ACC112 (cell line): Measurements from ENCODE around the gene LRRC75B.

ENCODE experiments used
- H2AFZ ChIP-seq: fragments of 200-600 bp; sonication (generic); one replicate; pipeline ENCODE4 v1.6.0; 2017; ENCODE audit warnings: antibody characterized with exemption, low read length; ENCODE audit not compliant: unreplicated experiment
- H3K27ac ChIP-seq: fragments of 200-600 bp; sonication (generic); 2 replicates; pipeline ENCODE4 v1.5.1; 2014; ENCODE audit warnings: low read depth, mild to moderate bottlenecking, antibody characterized with exemption, low read length, moderate library complexity
- H3K27me3 ChIP-seq: fragments of 200-600 bp; sonication (generic); 2 replicates; pipeline ENCODE4 v1.6.1; 2014; ENCODE audit warnings: mild to moderate bottlenecking, antibody characterized with exemption, low read length, moderate library complexity, mixed read lengths; ENCODE audit not compliant: insufficient read depth
- H3K36me3 ChIP-seq: fragments of 200-600 bp; sonication (generic); 2 replicates; pipeline ENCODE4 v1.6.1; 2016; ENCODE audit warnings: mild to moderate bottlenecking, antibody characterized with exemption, low read length, moderate library complexity, mixed read lengths; ENCODE audit not compliant: insufficient read depth
- H3K4me1 ChIP-seq: fragments of 200-600 bp; sonication (generic); one replicate; pipeline ENCODE4 v1.6.1; 2016; ENCODE audit warnings: low read length, mixed read lengths; ENCODE audit not compliant: insufficient read depth, unreplicated experiment, control insufficient read depth
- H3K4me3 ChIP-seq: fragments of 200-600 bp; sonication (generic); 2 replicates; pipeline ENCODE4 v1.5.1; 2014; ENCODE audit warnings: mild to moderate bottlenecking, low read depth, low read length
- H3K79me2 ChIP-seq: fragments of 200-600 bp; sonication (generic); one replicate; pipeline ENCODE4 v1.6.0; 2016; ENCODE audit warnings: low read length; ENCODE audit not compliant: control insufficient read depth, unreplicated experiment, insufficient read depth

Gene LRRC75B

GRCh38 chr22:24550902-24551435, 41.9 kb downstream of the LRRC75B start:
- H2AFZ ChIP-seq, result no peak overlapping the region
- no peaks in the 10 kb centered on the region for H3K27me3 ChIP-seq
- H3K27ac ChIP-seq, result no peak overlapping the region
- no peak overlapping the region for H3K4me3 ChIP-seq
- H3K36me3 ChIP-seq, result no peaks in the 10 kb centered on the region
- H3K79me2 ChIP-seq, result peaks cover 56% of the 10 kb centered on the region
- peaks cover 21% of the 10 kb centered on the region for H3K4me1 ChIP-seq

- Histone ChIP-seq H3K27ac (no peak overlapping the region; the same call in 1 of the 2 replicates), H3K36me3 (no peaks in the 10 kb centered on the region), H3K4me3 (no peak overlapping the region), H3K4me1 (peaks cover 24% of the 10 kb centered on the region), H2AFZ (no peak overlapping the region), H3K27me3 (no peaks in the 10 kb centered on the region), H3K79me2 (peaks cover 54% of the 10 kb centered on the region)
Observed at GRCh38 chr22:24550028-24550901, 42.6 kb downstream of the LRRC75B start.

- Histone ChIP-seq H3K27me3 (no peaks in the 10 kb centered on the region), H3K4me1 (peaks cover 30% of the 10 kb centered on the region), H3K79me2 (peaks cover 44% of the 10 kb centered on the region), H3K4me3 (no peak overlapping the region), H2AFZ (no peak overlapping the region), H3K27ac (no peak overlapping the region), H3K36me3 (no peaks in the 10 kb centered on the region)
Observed at GRCh38 chr22:24548812-24549211, 44.1 kb downstream of the LRRC75B start.

GRCh38 chr22:24543679-24544243, 49.1 kb downstream of the LRRC75B start:
- Histone ChIP-seq H3K27me3 (no peaks in the 10 kb centered on the region), H3K79me2 (no peaks in the 10 kb centered on the region), H3K27ac (no peak overlapping the region), H3K4me1 (peaks cover 11% of the 10 kb centered on the region), H3K36me3 (no peaks in the 10 kb centered on the region), H3K4me3 (no peak overlapping the region), H2AFZ (no peak overlapping the region)

- Histone ChIP-seq H3K4me1 (peaks cover 11% of the 10 kb centered on the region), H3K79me2 (no peaks in the 10 kb centered on the region), H2AFZ (no peak overlapping the region), H3K27me3 (no peaks in the 10 kb centered on the region), H3K27ac (no peak overlapping the region), H3K4me3 (no peak overlapping the region), H3K36me3 (no peaks in the 10 kb centered on the region)
Observed at GRCh38 chr22:24543185-24543601, 49.7 kb downstream of the LRRC75B start.

- Histone ChIP-seq H3K4me3 (no peak overlapping the region), H3K27ac (no peak overlapping the region), H2AFZ (no peak overlapping the region), H3K27me3 (no peaks in the 10 kb centered on the region), H3K36me3 (no peaks in the 10 kb centered on the region), H3K4me1 (peaks cover 11% of the 10 kb centered on the region), H3K79me2 (no peaks in the 10 kb centered on the region)
Observed at GRCh38 chr22:24542641-24543040, 50.2 kb downstream of the LRRC75B start.

GRCh38 chr22:24541681-24542515, 51.0 kb downstream of the LRRC75B start:
- no peaks in the 10 kb centered on the region for H3K27me3 ChIP-seq
- H3K79me2 ChIP-seq, result no peaks in the 10 kb centered on the region
- no peak overlapping the region for H3K4me3 ChIP-seq
- no peak overlapping the region for H2AFZ ChIP-seq
- no peaks in the 10 kb centered on the region for H3K36me3 ChIP-seq
- H3K4me1 ChIP-seq, result peaks cover 11% of the 10 kb centered on the region
- H3K27ac ChIP-seq, result no peak overlapping the region

GRCh38 chr22:24540470-24540869, 52.4 kb downstream of the LRRC75B start:
- no peaks in the 10 kb centered on the region for H3K79me2 ChIP-seq
- no peaks in the 10 kb centered on the region for H3K36me3 ChIP-seq
- no peak overlapping the region for H2AFZ ChIP-seq
- no peak overlapping the region for H3K27ac ChIP-seq
- no peaks in the 10 kb centered on the region for H3K27me3 ChIP-seq
- H3K4me3 ChIP-seq, result no peak overlapping the region
- peaks cover 10% of the 10 kb centered on the region for H3K4me1 ChIP-seq

- no peaks in the 10 kb centered on the region for H3K36me3 ChIP-seq
- H3K27me3 ChIP-seq, result no peaks in the 10 kb centered on the region
- no peaks in the 10 kb centered on the region for H3K79me2 ChIP-seq
- H3K4me3 ChIP-seq, result no peak overlapping the region
- no peak overlapping the region for H3K27ac ChIP-seq
- no peak overlapping the region for H2AFZ ChIP-seq
- H3K4me1 ChIP-seq, result no peaks in the 10 kb centered on the region
Observed at GRCh38 chr22:24536089-24536488, 56.8 kb downstream of the LRRC75B start.
